Right hindlimb (tissue), 1 donor: Measurements from ENCODE around the gene COL4A1.

Experiments used
- DNase-seq: peaks from one replicate; pipeline ENCODE4 v3.0.0-alpha.2; 2018

COL4A1 gene

GRCh38 chr13:110272651-110273050 is 34.3 kb downstream of the COL4A1 start:
- no peak for DNase-seq

GRCh38 chr13:110272227-110272626 is 34.7 kb downstream of the COL4A1 start:
- DNase-seq, result no peak

GRCh38 chr13:110271313-110271712 is 35.6 kb downstream of the COL4A1 start:
- no peak for DNase-seq

- no peak for DNase-seq
These were observed 36.5 kb downstream of the COL4A1 start for GRCh38 chr13:110270507-110270906.

GRCh38 chr13:110269509-110270185 is 37.3 kb downstream of the COL4A1 start:
- no peak for DNase-seq

- no peak for DNase-seq
These were observed 38.3 kb downstream of the COL4A1 start for GRCh38 chr13:110268576-110269185.

GRCh38 chr13:110268061-110268460 is 38.9 kb downstream of the COL4A1 start:
- no peak for DNase-seq

GRCh38 chr13:110266983-110267382 is 40.0 kb downstream of the COL4A1 start:
- DNase-seq, result peak; percentile 27

GRCh38 chr13:110266431-110266809 is 40.5 kb downstream of the COL4A1 start:
- no peak for DNase-seq

GRCh38 chr13:110265682-110266430 is 41.1 kb downstream of the COL4A1 start:
- no peak for DNase-seq

- DNase-seq, result no peak
These were observed 41.6 kb downstream of the COL4A1 start for GRCh38 chr13:110265341-110265681.

- no peak for DNase-seq
These were observed 42.2 kb downstream of the COL4A1 start for GRCh38 chr13:110264685-110265275.

- DNase-seq, result peak; percentile 83
These were observed 43.1 kb downstream of the COL4A1 start for GRCh38 chr13:110263888-110264287.

- DNase-seq, result no peak
These were observed 43.6 kb downstream of the COL4A1 start for GRCh38 chr13:110263404-110263803.

GRCh38 chr13:110262508-110263291 is 44.3 kb downstream of the COL4A1 start:
- peak; percentile 65 for DNase-seq

GRCh38 chr13:110262082-110262436 is 44.9 kb downstream of the COL4A1 start:
- DNase-seq, result no peak

GRCh38 chr13:110261166-110262081 is 45.5 kb downstream of the COL4A1 start:
- DNase-seq, result no peak

GRCh38 chr13:110259651-110260050 is 47.3 kb downstream of the COL4A1 start:
- no peak for DNase-seq

GRCh38 chr13:110258876-110259631 is 47.9 kb downstream of the COL4A1 start:
- DNase-seq, result no peak

GRCh38 chr13:110257408-110257807 is 49.5 kb downstream of the COL4A1 start:
- DNase-seq, result no peak
